ENCODE results near the gene ANXA5.

DNA sequence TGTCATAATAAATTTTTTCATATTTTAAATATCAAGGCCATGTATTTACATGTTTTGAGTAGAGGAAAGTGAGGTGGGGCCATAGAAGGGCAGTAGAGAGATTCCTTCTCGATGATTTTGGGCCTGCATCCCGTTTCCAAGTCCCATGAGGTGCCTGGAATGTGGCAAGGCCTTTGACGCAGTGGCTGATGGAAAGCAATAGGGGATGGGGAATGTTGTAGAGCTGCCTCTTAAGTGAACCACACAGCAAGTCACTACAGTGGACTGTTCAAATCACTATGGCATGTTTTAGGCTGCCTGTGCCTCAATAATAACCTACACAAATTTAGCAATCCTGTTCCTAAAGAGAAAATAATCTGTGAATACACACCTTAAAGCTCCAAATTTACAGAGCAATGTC, 48.3 kb downstream of the ANXA5 start:
- TF ChIP-seq EZH2 (IDR thresholded peaks at IDR 0.05; ENCODE audit: insufficient read depth, low read length) = no peak
- TF ChIP-seq, protein P1, sequence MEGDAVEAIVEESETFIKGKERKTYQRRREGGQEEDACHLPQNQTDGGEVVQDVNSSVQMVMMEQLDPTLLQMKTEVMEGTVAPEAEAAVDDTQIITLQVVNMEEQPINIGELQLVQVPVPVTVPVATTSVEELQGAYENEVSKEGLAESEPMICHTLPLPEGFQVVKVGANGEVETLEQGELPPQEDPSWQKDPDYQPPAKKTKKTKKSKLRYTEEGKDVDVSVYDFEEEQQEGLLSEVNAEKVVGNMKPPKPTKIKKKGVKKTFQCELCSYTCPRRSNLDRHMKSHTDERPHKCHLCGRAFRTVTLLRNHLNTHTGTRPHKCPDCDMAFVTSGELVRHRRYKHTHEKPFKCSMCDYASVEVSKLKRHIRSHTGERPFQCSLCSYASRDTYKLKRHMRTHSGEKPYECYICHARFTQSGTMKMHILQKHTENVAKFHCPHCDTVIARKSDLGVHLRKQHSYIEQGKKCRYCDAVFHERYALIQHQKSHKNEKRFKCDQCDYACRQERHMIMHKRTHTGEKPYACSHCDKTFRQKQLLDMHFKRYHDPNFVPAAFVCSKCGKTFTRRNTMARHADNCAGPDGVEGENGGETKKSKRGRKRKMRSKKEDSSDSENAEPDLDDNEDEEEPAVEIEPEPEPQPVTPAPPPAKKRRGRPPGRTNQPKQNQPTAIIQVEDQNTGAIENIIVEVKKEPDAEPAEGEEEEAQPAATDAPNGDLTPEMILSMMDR (IDR thresholded peaks at IDR 0.05; ENCODE audit: insufficient read depth, low read depth, low read length) = no peak
